HG02840 (cell line): ENCODE data around the gene TRDMT1.

Experiments used
- ATAC-seq: cut with Tn5 transposase; IDR thresholded peaks from one replicate; pipeline ENCODE4 v1.9.1; 2021; ENCODE audit warnings: mild to moderate bottlenecking, moderate library complexity, moderate number of reproducible peaks; ENCODE audit not compliant: unreplicated experiment, low FRiP score

TRDMT1 gene

GRCh38 chr10:17213646-17214349 lies 12.3 kb upstream of the TRDMT1 start:
- no peak for ATAC-seq

DNA sequence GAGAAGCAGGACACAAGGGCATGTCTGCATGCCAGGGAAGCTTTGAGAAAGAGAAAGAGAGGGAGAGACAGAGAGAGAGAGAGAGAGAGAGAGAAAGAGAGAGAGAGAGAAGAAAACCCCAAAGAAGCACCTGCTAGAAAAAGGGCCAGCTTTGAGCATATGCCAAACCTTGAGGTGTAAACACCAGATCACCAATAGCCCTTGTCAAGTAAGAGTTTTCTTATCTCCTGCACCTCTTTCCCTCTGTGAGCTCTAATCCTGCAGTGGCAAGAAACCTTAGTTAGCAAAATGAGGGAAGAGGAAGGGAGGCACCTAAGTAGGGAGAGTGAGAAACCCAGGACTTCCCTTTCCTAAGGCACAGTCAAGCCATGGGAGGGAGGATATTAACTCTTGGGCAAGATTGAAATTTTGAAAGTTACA lies 11.3 kb upstream of the TRDMT1 start:
- ATAC-seq, result no peak

GRCh38 chr10:17210361-17210760 lies 8.9 kb upstream of the TRDMT1 start:
- no peak for ATAC-seq

DNA sequence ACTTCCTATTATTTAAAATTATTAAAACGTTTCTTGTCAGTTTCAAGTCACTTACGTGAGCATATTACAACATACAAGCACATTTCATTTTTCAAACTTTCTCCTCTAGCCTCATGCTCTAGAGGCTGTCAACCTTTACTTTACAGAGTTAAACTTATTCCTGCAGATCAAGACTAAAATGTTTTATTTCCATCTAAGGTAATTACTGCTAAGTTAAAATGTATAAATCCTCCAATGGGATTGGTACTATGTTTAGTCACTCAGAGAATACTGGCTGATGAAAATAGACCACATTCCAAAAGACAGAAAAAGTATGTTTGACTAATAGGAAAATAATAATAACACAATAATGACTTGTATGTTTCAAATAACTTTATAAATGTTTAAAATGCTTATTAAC lies 8.4 kb upstream of the TRDMT1 start:
- ATAC-seq, result no peak

DNA sequence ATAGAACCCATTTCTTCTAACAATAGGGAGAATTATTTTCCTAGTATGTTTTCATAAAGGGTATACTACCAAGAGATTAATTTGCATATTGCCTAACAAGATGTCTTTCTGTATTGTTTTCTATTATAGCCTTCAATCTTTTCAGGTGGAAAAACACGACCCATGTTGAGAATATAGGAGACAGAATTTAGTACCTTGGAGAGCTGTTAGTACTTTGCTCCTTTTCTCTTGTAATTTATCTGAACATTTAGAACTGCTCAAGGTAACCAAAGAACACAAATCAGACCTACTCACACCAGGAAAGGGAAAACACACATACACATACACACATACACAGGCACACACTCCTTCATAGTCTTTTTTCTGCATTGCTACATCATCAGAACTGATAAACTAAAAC lies 7.8 kb upstream of the TRDMT1 start:
- no peak for ATAC-seq

GRCh38 chr10:17208476-17208875 lies 7.0 kb upstream of the TRDMT1 start:
- no peak for ATAC-seq

DNA sequence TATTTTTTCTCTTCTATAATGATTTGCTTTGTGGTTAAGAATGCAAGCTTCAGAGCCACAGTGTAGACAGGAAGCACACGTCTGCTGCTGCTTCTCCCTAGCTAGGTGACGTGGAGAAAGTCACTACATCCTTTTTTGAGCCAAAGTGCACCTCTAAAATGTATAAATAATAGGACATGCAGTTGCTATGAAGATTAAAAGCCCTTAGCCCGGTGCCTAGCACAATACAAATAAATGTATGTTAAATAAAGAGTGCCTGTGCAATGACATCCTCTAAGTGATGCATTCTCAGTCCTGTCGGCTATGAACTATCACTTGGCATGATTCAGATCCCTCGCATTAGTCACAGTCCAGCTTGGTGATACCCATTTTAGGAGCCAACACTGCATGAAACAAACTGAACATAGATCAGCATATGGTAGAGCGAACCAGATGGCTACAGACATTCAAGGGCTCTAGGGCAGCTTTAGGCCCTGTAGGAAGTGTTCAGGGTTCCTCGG lies 4.8 kb upstream of the TRDMT1 start:
- no peak for ATAC-seq

DNA sequence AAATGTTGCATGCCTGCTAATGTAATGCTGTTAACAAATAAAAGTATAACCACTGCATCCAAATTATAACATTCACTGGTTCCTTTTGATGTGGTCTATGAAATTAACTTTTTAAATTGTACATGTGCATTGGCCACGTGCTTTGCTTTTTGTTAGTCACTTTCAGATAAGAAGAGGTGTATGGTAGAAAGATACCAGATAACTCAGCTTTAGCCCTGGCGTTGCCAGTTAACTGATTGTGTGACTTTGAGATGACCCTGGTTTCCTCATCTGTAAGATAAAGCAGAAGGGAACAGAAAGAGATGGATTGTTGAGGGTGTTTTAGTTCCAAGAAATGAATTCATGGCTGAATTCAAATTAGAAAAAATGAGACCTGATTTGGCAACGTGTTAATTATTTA lies 1.9 kb upstream of the TRDMT1 start:
- no peak for ATAC-seq

DNA sequence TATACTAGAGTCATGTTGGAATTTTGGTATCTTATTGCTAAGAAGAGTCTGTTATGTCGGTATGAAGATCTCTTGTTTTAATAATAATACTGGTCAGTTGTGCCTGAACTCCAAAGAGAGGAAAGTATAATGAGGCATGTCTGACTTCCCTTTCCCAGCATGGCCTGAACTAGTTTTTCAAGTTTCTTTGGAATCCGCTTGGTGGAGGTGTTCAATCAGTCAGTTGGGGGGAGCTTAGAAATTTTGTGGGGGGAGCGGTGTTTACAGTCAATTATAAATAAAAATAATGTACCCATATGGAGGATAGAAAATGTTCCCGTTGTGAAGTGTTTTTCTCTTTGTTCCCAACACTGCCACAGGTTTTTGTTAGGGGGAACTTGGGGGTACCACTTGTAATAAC lies 1.5 kb upstream of the TRDMT1 start:
- ATAC-seq, result no peak

DNA sequence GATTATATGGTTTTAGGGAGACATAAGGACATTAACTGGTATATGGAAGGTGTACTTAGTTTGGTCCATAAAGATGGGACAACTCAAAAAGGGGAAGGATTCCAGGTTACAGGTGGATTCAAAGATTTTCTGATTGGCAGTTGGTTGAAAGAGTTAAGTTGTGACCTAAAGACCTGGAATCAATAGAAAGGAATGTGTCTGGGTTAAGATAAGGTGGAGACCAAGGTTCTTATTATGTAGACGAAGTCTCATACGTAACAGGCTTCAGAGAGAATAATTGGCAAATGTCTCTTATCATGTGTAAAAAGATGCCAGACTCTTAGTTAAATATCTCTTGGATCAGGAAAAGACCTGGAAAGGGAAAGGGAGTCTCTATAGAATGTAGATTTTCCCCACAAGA lies 1.0 kb upstream of the TRDMT1 start:
- no peak for ATAC-seq

DNA sequence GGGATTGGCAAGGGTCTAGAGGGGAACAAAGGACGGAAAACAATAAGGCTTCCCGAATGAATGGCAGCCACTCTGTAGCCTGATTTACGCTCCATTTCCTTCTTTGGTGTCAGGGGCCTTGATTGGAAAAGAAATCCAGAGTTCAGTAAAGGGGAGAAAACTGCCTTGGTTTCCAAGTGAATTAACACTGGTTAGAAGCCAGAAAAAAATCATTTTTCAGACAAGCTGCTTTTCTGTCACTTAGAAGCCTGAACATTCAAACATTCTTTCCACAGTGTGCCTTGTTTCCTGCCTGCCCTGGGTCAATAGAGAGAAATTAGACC lies 283 bp upstream of the TRDMT1 start:
- no peak for ATAC-seq

GRCh38 chr10:17200001-17200911 lies 1.2 kb downstream of the TRDMT1 start:
- ATAC-seq, result no peak

DNA sequence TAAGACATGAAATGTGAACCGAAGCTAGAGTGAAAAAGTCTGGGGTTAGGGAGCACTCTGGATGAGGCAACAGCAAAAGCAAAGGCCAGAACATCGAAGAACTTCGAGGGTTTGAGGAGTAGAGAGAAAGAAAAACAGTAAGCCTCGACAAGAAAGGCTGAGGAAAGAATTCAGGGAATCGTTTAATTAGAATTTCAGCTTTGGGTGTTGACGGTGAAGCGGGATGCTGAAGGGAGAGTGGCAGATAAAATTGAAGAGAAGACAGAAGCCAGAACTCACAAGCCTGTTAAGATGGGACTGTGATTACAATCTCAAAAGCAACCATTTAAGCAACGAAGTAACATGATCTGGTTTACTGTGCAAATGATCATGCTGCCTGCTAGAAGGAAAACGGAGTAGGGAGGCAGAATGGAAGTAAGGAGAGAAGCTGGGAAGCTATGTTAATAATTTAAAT lies 2.1 kb downstream of the TRDMT1 start:
- no peak for ATAC-seq

- ATAC-seq, result no peak
Observed at GRCh38 chr10:17196573-17196972, 4.9 kb downstream of the TRDMT1 start.

- no peak for ATAC-seq
Observed at GRCh38 chr10:17196045-17196444, 5.4 kb downstream of the TRDMT1 start.

- no peak for ATAC-seq
Observed at GRCh38 chr10:17195083-17195482, 6.4 kb downstream of the TRDMT1 start.

DNA sequence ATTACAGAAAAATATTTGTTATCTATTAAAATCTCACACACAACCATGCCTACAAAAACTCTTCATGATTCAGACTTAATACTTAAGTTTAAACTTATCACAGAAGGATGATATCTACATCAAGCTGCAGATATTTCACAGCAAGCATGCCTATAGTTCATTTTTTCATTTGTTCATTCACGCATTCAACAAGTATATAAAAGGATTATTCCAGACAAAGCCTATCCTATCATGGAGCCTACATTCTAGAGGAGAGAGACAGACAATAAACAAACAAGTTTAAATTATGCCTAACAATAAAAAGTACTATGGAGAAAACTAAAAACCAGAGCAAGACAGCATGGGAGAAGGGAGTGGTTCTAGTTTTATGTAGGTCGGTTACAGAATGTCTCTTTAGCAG lies 10.9 kb downstream of the TRDMT1 start:
- no peak for ATAC-seq

DNA sequence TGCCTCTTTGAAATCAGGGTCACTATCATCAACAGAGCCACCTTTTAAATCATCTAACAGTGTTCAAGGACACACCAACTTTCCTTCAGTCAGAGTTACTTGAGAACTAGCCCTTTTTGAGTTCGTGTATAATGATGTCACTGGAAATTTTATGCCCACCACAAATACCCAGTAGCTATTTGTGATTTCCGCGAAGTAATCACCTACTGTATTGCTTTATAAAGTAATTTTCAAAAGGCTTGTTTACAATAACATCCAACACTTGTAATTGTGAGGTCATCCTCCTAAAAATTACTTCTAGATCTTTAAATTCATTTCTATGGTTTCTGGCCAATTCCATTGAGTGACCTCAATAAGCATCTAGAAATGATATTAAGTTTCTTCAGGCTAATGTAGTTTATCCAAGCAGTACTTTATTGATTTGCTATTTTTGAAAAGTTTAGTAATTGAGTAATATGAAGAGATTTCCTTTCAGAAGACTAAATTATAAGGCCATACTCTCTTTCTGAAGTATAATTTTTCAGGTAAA lies 12.8 kb downstream of the TRDMT1 start:
- ATAC-seq, result no peak

DNA sequence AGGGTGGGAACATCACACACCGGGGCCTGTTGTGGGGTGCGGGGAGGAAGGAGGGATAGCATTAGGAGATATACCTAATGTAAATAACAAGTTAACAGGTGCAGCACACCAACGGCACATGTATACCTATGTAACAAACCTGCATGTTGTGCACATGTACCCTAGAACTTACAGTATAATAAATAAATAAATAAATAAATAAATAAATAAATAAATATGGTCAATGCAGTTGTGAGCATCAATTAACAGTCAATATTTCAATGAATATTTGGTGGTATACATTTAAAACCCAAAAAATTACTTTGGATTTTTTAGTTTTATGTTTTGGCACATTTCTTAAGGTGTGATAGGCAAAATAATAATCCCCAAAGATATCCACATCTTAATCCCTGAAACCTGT lies 15.6 kb downstream of the TRDMT1 start:
- ATAC-seq, result no peak

- no peak for ATAC-seq
Observed at GRCh38 chr10:17183110-17183509, 18.4 kb downstream of the TRDMT1 start.

DNA sequence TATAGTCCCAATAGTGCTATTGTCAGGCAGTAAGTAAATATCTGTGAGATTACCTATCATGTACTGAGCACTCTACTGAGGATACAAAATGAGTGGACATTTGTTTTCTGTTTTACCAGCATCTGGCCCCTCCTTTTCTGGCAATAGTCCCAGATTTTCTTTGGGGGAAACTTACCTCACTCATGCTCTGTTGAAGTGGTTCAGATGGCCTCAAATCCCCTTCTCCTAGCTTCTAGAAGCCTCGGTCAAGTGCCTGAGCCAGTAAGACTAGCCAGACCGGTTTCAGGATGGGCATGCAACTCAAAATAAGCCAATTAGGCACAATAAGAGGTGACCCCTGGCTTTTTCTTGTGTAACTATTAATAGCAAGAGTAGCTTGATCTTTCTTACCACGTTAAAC lies 19.7 kb downstream of the TRDMT1 start:
- ATAC-seq, result no peak
